OCI-LY7 (cell line): ENCODE data around the gene CLEC2L.

Experiments
- EZH2phosphoT487 ChIP-seq: fragments of 200-600 bp; sonication (generic); IDR thresholded peaks from 2 replicates; pipeline ENCODE4 v1.6.1; 2018; ENCODE audit warnings: low read depth, borderline replicate concordance, mild to moderate bottlenecking, mixed run types, antibody characterized with exemption, low read length, moderate library complexity, mixed read lengths
- TF ChIP-seq, protein P1 (sequence below): fragments of 200-600 bp; sonication (generic); conservative IDR thresholded peaks from 2 replicates; pipeline ENCODE4 v1.5.1; 2014; ENCODE audit warnings: mild to moderate bottlenecking, antibody characterized with exemption, low read length, moderate library complexity, mixed read lengths

DNA sequence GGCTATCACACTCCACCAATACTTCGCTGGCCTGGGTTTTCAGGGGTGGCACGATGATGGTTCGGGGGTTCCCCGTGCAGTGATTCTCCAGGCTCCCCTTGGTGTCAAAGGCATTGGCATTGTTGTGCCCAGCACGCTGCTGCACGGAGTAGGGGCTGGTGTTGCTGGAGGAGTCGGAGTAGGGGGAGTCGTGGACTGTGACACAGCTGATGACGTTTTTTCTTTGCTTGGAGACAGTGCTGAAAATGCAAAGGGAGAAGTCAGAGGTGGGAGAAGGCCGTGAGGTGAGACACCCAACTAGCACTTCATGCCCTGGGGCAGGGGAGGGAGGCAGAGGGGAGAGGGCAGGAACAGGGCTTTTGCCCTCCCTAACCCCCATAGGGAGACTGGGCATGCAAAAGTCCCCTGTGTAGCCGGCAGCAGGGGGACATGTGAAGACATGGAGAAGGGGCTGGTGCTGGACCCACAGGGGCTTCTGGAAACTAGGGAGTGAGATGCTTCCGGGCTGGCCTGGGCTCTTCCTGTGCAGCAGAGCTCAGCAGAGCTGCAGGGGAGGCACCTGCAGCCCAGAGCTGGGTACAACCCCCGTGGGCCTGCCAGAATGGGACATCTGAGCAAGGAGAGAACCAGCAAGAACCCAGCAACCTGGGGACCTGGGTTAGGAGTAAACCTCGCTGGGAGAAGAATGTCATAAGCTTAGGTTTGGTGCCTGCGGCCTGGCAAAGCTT, 60.5 kb downstream of the CLEC2L start:
- TF ChIP-seq, protein P1, sequence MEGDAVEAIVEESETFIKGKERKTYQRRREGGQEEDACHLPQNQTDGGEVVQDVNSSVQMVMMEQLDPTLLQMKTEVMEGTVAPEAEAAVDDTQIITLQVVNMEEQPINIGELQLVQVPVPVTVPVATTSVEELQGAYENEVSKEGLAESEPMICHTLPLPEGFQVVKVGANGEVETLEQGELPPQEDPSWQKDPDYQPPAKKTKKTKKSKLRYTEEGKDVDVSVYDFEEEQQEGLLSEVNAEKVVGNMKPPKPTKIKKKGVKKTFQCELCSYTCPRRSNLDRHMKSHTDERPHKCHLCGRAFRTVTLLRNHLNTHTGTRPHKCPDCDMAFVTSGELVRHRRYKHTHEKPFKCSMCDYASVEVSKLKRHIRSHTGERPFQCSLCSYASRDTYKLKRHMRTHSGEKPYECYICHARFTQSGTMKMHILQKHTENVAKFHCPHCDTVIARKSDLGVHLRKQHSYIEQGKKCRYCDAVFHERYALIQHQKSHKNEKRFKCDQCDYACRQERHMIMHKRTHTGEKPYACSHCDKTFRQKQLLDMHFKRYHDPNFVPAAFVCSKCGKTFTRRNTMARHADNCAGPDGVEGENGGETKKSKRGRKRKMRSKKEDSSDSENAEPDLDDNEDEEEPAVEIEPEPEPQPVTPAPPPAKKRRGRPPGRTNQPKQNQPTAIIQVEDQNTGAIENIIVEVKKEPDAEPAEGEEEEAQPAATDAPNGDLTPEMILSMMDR = no peak
- TF ChIP-seq EZH2phosphoT487 = no peak
